PC-3 (cell line): ENCODE measurements around the gene MBD6. TPM values are rescaled to one million over a fixed set of nuclear protein-coding genes. Genes with fewer than 3 reads are reported as not detected.

ENCODE experiments used
- ATAC-seq: fragments of 200-7000 bp; cut with Tn5 transposase; 2 replicates; pipeline ENCODE4 v1.9.1; 2020; ENCODE audit warnings: mild to moderate bottlenecking, moderate library complexity
- BruUV-seq: library from RNA; stranded (reverse); fragments of 400-500 nt; replicated peaks from 2 replicates; lab custom pipeline; 2021; lab: Mats Ljungman, UMichigan
- CTCF ChIA-PET: fragments of 300-600 bp; sonication (Branson Sonifier 250); formaldehyde crosslinking; loops from one replicate; lab custom pipeline; 2022; ENCODE audit warnings: antibody characterized with exemption; lab: Charles Lee
- POLR2A ChIA-PET: fragments of 300-600 bp; sonication (Branson Sonifier 250); formaldehyde crosslinking; loops from one replicate; lab custom pipeline; 2022; ENCODE audit warnings: antibody characterized with exemption; ENCODE audit not compliant: unreplicated experiment; lab: Charles Lee
- DNase-seq: peaks from one replicate; pipeline ENCODE4 v3.0.0-alpha.2; 2015
- H2AFZ ChIP-seq: fragments of 300-600 bp; sonication (generic); 2 replicates; pipeline ENCODE4 v1.6.0; 2016; ENCODE audit warnings: antibody characterized with exemption, low read length
- H3F3A ChIP-seq: fragments of 300-600 bp; sonication (generic); one replicate; pipeline ENCODE4 v1.6.0; 2017; ENCODE audit warnings: antibody characterized with exemption, low read length, control low read depth, mild to moderate bottlenecking; ENCODE audit not compliant: unreplicated experiment
- H3K27ac ChIP-seq: fragments of 300-600 bp; sonication (generic); 2 replicates; pipeline ENCODE4 v1.5.1; 2016; ENCODE audit warnings: mild to moderate bottlenecking, low read length
- H3K27me3 ChIP-seq: fragments of 300-600 bp; sonication (generic); 2 replicates; pipeline ENCODE4 v1.6.1; 2016; ENCODE audit warnings: low read length, mixed read lengths
- H3K36me3 ChIP-seq: fragments of 300-600 bp; sonication (generic); 2 replicates; pipeline ENCODE4 v1.6.1; 2016; ENCODE audit warnings: low read depth, mixed run types, low read length, mixed read lengths
- H3K4me1 ChIP-seq: fragments of 300-600 bp; sonication (generic); 2 replicates; pipeline ENCODE4 v1.5.1; 2016; ENCODE audit warnings: low read length; ENCODE audit not compliant: insufficient read depth
- H3K4me2 ChIP-seq: fragments of 300-600 bp; sonication (generic); 2 replicates; pipeline ENCODE4 v1.6.0; 2016; ENCODE audit warnings: low read length
- H3K4me3 ChIP-seq: fragments of 300-600 bp; sonication (generic); 2 replicates; pipeline ENCODE4 v1.5.1; 2016; ENCODE audit warnings: mild to moderate bottlenecking, low read length, mixed read lengths
- H3K79me2 ChIP-seq: fragments of 300-600 bp; sonication (generic); 2 replicates; pipeline ENCODE4 v1.6.1; 2017; ENCODE audit warnings: low read length, mixed read lengths
- H3K9ac ChIP-seq: fragments of 300-600 bp; sonication (generic); 2 replicates; pipeline ENCODE4 v1.6.0; 2016; ENCODE audit warnings: mild to moderate bottlenecking, low read length
- H3K9me2 ChIP-seq: fragments of 300-600 bp; sonication (generic); replicated peaks from 2 replicates; pipeline ENCODE4 v1.6.1; 2016; ENCODE audit warnings: mixed run types, low read length, mixed read lengths
- H3K9me3 ChIP-seq: fragments of 300-600 bp; sonication (generic); 2 replicates; pipeline ENCODE4 v1.6.1; 2016; ENCODE audit warnings: low read length, mixed read lengths
- H4K20me1 ChIP-seq: fragments of 300-600 bp; sonication (generic); 2 replicates; pipeline ENCODE4 v1.6.1; 2016; ENCODE audit warnings: low read length, mixed read lengths
- EZH2 ChIP-seq: fragments of 300-600 bp; sonication (generic); IDR thresholded peaks from one replicate; pipeline ENCODE4 v1.6.1; 2017; ENCODE audit warnings: antibody characterized with exemption, mild to moderate bottlenecking, low read length; ENCODE audit not compliant: unreplicated experiment
- EZH2phosphoT487 ChIP-seq: fragments of 300-600 bp; sonication (generic); IDR thresholded peaks from 2 replicates; pipeline ENCODE4 v1.6.1; 2018; ENCODE audit warnings: mild to moderate bottlenecking, antibody characterized with exemption, low read length, borderline replicate concordance
- intact Hi-C: fragments of 100-400 bp; cut with micrococcal nuclease; formaldehyde crosslinking; loops from 2 replicates; pipeline ENCODE4 v1.9.0; 2023
- total RNA-seq: library from RNA; depleted of rRNA; stranded (reverse); fragments of >200 nt; gene quantifications from 2 replicates; pipeline ENCODE4 v1.2.3, GENCODE V29; 2014
- TF ChIP-seq, protein P1 (sequence below): fragments of 300-600 bp; sonication (generic); conservative IDR thresholded peaks from 2 replicates; pipeline ENCODE4 v1.5.1; 2017; ENCODE audit warnings: antibody characterized with exemption, low read depth, mild to moderate bottlenecking, low read length

The MBD6 gene
- total RNA-seq, 1 experiment from 2014 or later = 13.2 TPM

DNA sequence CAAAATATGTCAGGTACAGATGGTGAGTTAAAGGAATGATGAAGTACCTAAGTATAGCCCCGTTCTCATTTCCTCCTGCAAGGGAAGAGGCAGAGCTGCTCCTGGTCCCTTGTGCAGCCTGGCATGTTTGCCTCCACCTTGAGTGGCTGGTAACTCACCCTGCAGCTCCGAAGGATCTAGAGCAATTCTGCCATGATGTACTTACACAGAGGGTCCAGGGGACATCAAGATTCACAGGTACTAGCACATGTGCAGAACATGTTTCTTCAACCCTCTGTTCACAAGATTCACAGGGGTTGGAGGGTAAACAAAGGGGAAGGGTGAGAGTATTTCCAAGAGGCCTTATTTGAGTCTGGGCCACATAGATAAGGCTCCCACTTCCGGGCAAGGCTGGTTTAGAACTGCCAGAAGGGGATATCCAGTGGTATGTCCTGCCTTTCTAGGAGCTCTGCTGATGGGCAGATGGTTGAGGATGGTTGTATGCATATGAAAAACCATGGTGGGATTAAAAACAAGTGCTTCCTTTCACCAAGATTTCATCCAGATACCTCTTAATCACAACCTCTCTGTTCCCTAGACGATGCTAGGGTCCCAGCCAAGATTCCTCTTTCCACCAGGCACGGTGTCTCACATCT, 16.6 kb downstream of the MBD6 start:
- BruUV-seq = no TSS peak
- CTCF ChIA-PET = no interaction called here
- POLR2A ChIA-PET = no interaction called here

DNA sequence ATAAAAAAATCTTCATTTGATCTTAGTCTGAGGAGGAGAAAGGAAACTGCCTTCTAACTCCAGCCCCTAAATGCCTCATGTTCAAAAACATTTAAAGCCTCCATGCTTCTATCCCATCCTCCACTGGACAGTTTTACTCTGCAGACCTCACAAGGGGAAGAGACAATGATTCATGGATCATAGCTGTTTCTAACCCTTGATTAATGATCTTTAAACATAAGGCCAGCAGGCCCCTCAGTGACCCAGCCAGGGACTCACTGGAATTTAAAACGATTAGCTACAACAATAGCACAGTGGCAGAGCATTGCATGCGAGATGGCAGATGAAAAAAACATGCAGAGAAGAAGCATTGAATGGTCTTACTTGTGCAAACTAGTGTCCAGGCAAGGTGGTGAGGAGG, 18.4 kb downstream of the MBD6 start:
- Histone ChIP-seq H3K9me2 (no peaks in the 10 kb centered on the region), H3F3A (no peaks in the 10 kb centered on the region), H2AFZ (no peak overlapping the region), H3K9ac (no peak overlapping the region), H3K4me2 (no peak overlapping the region), H3K27me3 (no peaks in the 10 kb centered on the region), H3K4me3 (no peak overlapping the region), H3K9me3 (no peaks in the 10 kb centered on the region), H3K79me2 (peaks cover 16% of the 10 kb centered on the region), H3K27ac (no peak overlapping the region), H3K36me3 (peaks cover 19% of the 10 kb centered on the region; the same call in 1 of the 2 replicates), H4K20me1 (no peaks in the 10 kb centered on the region), H3K4me1 (peaks cover 9% of the 10 kb centered on the region)
- DNase-seq = no peak
- ChIA-PET POLR2A (no interaction called here), CTCF (no interaction called here)
- BruUV-seq = no TSS peak
- ATAC-seq = no peak
- intact Hi-C loops = no loop called here
- TF ChIP-seq, protein P1, sequence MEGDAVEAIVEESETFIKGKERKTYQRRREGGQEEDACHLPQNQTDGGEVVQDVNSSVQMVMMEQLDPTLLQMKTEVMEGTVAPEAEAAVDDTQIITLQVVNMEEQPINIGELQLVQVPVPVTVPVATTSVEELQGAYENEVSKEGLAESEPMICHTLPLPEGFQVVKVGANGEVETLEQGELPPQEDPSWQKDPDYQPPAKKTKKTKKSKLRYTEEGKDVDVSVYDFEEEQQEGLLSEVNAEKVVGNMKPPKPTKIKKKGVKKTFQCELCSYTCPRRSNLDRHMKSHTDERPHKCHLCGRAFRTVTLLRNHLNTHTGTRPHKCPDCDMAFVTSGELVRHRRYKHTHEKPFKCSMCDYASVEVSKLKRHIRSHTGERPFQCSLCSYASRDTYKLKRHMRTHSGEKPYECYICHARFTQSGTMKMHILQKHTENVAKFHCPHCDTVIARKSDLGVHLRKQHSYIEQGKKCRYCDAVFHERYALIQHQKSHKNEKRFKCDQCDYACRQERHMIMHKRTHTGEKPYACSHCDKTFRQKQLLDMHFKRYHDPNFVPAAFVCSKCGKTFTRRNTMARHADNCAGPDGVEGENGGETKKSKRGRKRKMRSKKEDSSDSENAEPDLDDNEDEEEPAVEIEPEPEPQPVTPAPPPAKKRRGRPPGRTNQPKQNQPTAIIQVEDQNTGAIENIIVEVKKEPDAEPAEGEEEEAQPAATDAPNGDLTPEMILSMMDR = no peak
- TF ChIP-seq EZH2phosphoT487 (no peak), EZH2 (no peak)

More for the DNA sequence above, 16.6 kb downstream of the MBD6 start:
- H3K4me1 ChIP-seq = no peaks in the 10 kb centered on the region
- H3K9me2 ChIP-seq = no peaks in the 10 kb centered on the region
- no peak for TF ChIP-seq EZH2
- TF ChIP-seq, protein P1 = no peak
- no peak for TF ChIP-seq EZH2phosphoT487
- no peaks in the 10 kb centered on the region for H3K27me3 ChIP-seq
- DNase-seq (no peak), ATAC-seq (no peak)
- H2AFZ ChIP-seq = no peak overlapping the region
- H3K9me3 ChIP-seq = no peaks in the 10 kb centered on the region
- intact Hi-C loops = no loop called here
- H3K4me2 ChIP-seq = no peak overlapping the region
- H4K20me1 ChIP-seq = no peaks in the 10 kb centered on the region
- H3K4me3 ChIP-seq = no peak overlapping the region
- H3K36me3 ChIP-seq = peaks cover 26% of the 10 kb centered on the region; the same call in 1 of the 2 replicates
- H3K27ac ChIP-seq = no peak overlapping the region
- no peaks in the 10 kb centered on the region for H3K79me2 ChIP-seq
- H3F3A ChIP-seq = no peaks in the 10 kb centered on the region
- no peak overlapping the region for H3K9ac ChIP-seq

- Histone ChIP-seq H3K79me2 (peaks cover 24% of the 10 kb centered on the region), H3K4me1 (peaks cover 12% of the 10 kb centered on the region), H3K4me2 (no peak overlapping the region), H4K20me1 (no peaks in the 10 kb centered on the region), H2AFZ (no peak overlapping the region), H3K9ac (no peak overlapping the region), H3K9me3 (no peaks in the 10 kb centered on the region), H3K27ac (no peak overlapping the region), H3K36me3 (peaks cover 19% of the 10 kb centered on the region; the same call in 1 of the 2 replicates), H3K9me2 (no peaks in the 10 kb centered on the region), H3K4me3 (no peak overlapping the region), H3F3A (no peaks in the 10 kb centered on the region), H3K27me3 (no peaks in the 10 kb centered on the region)
- POLR2A ChIA-PET = no interaction called here
- no TSS peak for BruUV-seq
- ATAC-seq (no peak), DNase-seq (no peak)
- intact Hi-C loops = no loop called here
- CTCF ChIA-PET = no interaction called here
- TF ChIP-seq EZH2phosphoT487 = no peak
- no peak for TF ChIP-seq EZH2
- TF ChIP-seq, protein P1 = no peak
Observed at GRCh38 chr12:57541717-57542116, 19.1 kb downstream of the MBD6 start.
